B cell (primary cell): Measurements from ENCODE around the gene RIMBP2.

Experiments used
- CTCF ChIP-seq: fragments of 200-600 bp; IDR thresholded peaks from one replicate; pipeline ENCODE4 v1.8.0; 2022; ENCODE audit warnings: antibody characterized with exemption, mild to moderate bottlenecking
- EZH2 ChIP-seq: IDR thresholded peaks from 2 replicates; pipeline ENCODE4 v1.6.1; 2012; ENCODE audit warnings: borderline replicate concordance, low read depth, mild to moderate bottlenecking, moderate library complexity, low read length; ENCODE audit not compliant: insufficient read depth, poor library complexity, severe bottlenecking

DNA sequence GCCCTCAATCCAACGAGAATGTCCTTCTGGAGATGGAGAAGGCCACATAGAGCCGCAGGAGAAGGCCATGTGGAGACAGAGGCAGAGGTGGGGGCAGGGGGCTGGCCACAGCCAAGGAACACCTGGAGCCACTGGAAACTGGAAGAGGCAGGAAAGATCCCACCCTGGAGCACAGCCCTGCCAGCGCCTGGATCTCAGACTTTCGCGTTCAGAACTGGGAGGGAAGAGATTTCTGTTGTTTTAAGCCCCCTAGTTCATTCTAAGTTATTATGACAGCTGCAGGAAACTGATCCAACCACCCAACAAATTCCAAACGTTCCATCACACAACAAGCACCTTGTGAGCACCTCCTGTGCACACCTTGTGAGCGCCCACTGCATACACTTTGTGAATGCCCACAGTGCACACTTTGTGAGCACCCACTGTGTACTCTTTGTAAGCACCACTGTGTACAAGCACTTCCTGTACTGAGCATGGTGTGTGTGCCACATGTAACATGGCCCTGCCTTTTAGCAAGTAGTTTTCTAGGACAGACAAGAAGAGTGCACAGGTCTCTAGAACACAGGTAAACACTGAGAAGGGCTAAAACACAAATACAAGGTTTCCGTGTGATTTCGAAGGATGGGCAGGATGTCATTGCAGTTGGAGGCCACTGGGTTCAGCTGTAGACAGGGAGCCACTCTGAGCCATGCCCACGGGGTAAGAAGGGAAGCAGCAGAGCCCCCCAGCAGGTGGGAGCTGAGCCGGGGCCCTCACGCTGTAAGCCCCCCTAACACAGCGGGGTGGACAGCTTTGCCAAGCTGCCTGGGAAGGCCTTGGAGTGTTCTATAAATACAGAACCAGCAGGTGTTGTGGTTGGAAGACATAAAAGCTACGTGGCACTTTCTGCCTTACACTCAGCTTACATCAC is 15.4 kb downstream of the RIMBP2 start:
- TF ChIP-seq CTCF (no peak), EZH2 (no peak)
